Ascending aorta (tissue), 2 donors: ENCODE data around the gene GRIN3A. TPM values are rescaled to one million over a fixed set of nuclear protein-coding genes. Genes with fewer than 3 reads are reported as not detected.
A peak's percentile ranks its signal among the peaks of the same experiment; 100 is the strongest.

Source experiments
- DNase-seq, 2 donors: peaks; one replicate each; pipeline ENCODE4 v3.0.0-alpha.2; 2019; ENCODE audit warnings: low spot score in 2 of 2
- H3K27ac ChIP-seq, 2 donors: fragments of 200-600 bp; sonication (generic); one replicate each; pipeline ENCODE4 v1.5.1; 2016 to 2017; ENCODE audit warnings: mild to moderate bottlenecking in 1 of 2
- H3K27me3 ChIP-seq: fragments of 200-600 bp; sonication (generic); one replicate; pipeline ENCODE4 v1.5.1; 2017
- H3K36me3 ChIP-seq, 2 donors: fragments of 200-600 bp; sonication (generic); one replicate each; pipeline ENCODE4 v1.5.1; 2016
- H3K4me1 ChIP-seq, 2 donors: fragments of 200-600 bp; sonication (generic); one replicate each; pipeline ENCODE4 v1.5.1; 2016 to 2017; ENCODE audit warnings: mild to moderate bottlenecking in 1 of 2
- H3K4me3 ChIP-seq, 2 donors: fragments of 200-600 bp; sonication (generic); one replicate each; pipeline ENCODE4 v1.5.1; 2016 to 2017; ENCODE audit warnings: mild to moderate bottlenecking in 1 of 2
- H3K9me3 ChIP-seq, 2 donors: fragments of 200-600 bp; sonication (generic); one replicate each; pipeline ENCODE4 v1.5.1; 2016
- CTCF ChIP-seq, 3 experiments: fragments of 200-600 bp in 2 of 3; fragments of 450-650 bp in 1 of 3; sonication (generic) in 2 of 3; IDR thresholded peaks; one replicate each; pipeline ENCODE4 v1.5.1; 2016 to 2019; ENCODE audit warnings: antibody characterized with exemption in 3 of 3, mild to moderate bottlenecking in 1 of 3, moderate library complexity in 1 of 3
- intact Hi-C: fragments of 100-400 bp; cut with DNase I; formaldehyde crosslinking; loops from one replicate; pipeline ENCODE4 v1.15.1; 2023
- total RNA-seq: library from RNA; depleted of rRNA; stranded (reverse); fragments of >200 nt; gene quantifications from one replicate; pipeline ENCODE4 v1.1.0, GENCODE V29; 2016

The GRIN3A gene
- total RNA-seq, 1 donor from 2014 or later = not detected

GRCh38 chr9:101705135-101705661, 33.2 kb downstream of the GRIN3A start:
- no peak overlapping the region for H3K27ac ChIP-seq
- intact Hi-C loops = no loop called here
- no peaks in the 10 kb centered on the region for H3K27me3 ChIP-seq
- no peak for TF ChIP-seq CTCF (IDR thresholded peaks at IDR 0.05)
- H3K4me3 ChIP-seq = peak overlapping the region in 1 of 2 donors; percentile 15
- DNase-seq = no peak
- H3K9me3 ChIP-seq = no peaks in the 10 kb centered on the region
- no peaks in the 10 kb centered on the region for H3K36me3 ChIP-seq
- no peaks in the 10 kb centered on the region for H3K4me1 ChIP-seq

GRCh38 chr9:101702257-101702656, 36.2 kb downstream of the GRIN3A start:
- H3K9me3 ChIP-seq = peaks cover 0 to 5% of the 10 kb centered on the region in 2 donors
- TF ChIP-seq CTCF (IDR thresholded peaks at IDR 0.05) = no peak
- H3K4me3 ChIP-seq = no peak overlapping the region
- no peaks in the 10 kb centered on the region for H3K36me3 ChIP-seq
- no peak for DNase-seq
- H3K27ac ChIP-seq = no peak overlapping the region
- no peaks in the 10 kb centered on the region for H3K4me1 ChIP-seq
- no peaks in the 10 kb centered on the region for H3K27me3 ChIP-seq
- intact Hi-C loops = no loop called here

GRCh38 chr9:101693546-101694336, 44.7 kb downstream of the GRIN3A start:
- no peak for TF ChIP-seq CTCF (IDR thresholded peaks at IDR 0.05)
- no peak overlapping the region for H3K27ac ChIP-seq
- intact Hi-C loops = no loop called here

GRCh38 chr9:101691657-101692056, 46.8 kb downstream of the GRIN3A start:
- Histone ChIP-seq H3K27ac (no peak overlapping the region), H3K4me1 (no peaks in the 10 kb centered on the region), H3K36me3 (no peaks in the 10 kb centered on the region), H3K27me3 (no peaks in the 10 kb centered on the region), H3K9me3 (no peaks in the 10 kb centered on the region), H3K4me3 (no peak overlapping the region)
- TF ChIP-seq CTCF (IDR thresholded peaks at IDR 0.05) = no peak
- DNase-seq = no peak
- intact Hi-C loops = no loop called here

More at GRCh38 chr9:101693546-101694336, 44.7 kb downstream of the GRIN3A start:
- no peaks in the 10 kb centered on the region for H3K27me3 ChIP-seq
- H3K4me1 ChIP-seq = no peaks in the 10 kb centered on the region
- H3K4me3 ChIP-seq = no peak overlapping the region
- no peak for DNase-seq
- no peaks in the 10 kb centered on the region for H3K36me3 ChIP-seq
- no peaks in the 10 kb centered on the region for H3K9me3 ChIP-seq

- no peak for TF ChIP-seq CTCF (IDR thresholded peaks at IDR 0.05)
Measured at GRCh38 chr9:101689039-101689438, 49.4 kb downstream of the GRIN3A start.

More at GRCh38 chr9:101689039-101689438, 49.4 kb downstream of the GRIN3A start:
- Histone ChIP-seq H3K4me3 (no peak overlapping the region), H3K27ac (no peak overlapping the region), H3K36me3 (no peaks in the 10 kb centered on the region), H3K4me1 (no peaks in the 10 kb centered on the region), H3K27me3 (no peaks in the 10 kb centered on the region), H3K9me3 (no peaks in the 10 kb centered on the region)
- no peak for DNase-seq
- intact Hi-C loops = no loop called here
